IPS-NIHi7 (cell line): ENCODE data around the gene BCCIP.

Source experiments
- DNase-seq: peaks from one replicate; pipeline ENCODE4 v3.0.0; 2012; ENCODE audit warnings: mixed read lengths; ENCODE audit errors: extremely low spot score

BCCIP gene

DNA sequence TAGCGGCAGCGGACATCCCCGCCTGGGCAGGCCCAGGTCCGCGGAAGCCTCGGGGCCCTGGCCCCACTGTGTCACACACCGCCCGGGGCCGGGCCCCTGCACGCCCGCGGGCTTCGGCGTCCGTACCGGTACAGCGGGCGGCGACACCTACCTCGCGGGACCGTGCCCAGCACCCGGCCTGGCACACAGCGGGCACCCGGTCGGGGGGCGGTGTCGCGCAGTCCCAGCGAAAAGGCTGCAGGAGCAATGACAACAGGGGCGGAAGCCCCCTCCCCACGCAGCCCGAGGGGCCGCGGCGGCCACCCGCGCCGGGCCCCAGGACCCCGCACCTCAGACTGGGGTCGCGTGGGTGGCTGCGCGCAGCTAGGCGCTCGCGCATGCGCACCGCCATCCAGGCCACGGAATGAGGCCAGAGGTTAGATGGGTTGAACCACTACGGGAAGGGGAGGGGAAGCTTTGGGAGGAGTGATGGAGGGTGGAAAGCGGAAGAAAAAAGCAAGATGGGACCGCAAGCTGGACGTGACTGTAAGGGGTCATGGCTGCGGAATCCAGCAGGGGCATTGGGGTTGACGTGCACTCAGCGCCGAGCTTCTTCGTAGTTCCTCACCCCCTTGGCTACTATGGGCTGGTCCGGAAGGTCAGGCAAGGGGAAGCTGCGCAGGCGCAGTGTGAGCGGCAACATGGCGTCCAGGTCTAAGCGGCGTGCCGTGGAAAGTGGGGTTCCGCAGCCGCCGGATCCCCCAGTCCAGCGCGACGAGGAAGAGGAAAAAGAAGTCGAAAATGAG lies at the start of gene BCCIP, which contains the start of gene UROS:
BCCIP (plus strand) TSS at position 669 of the 785 bp plus-strand sequence; CDS start at position 681, 12 bp downstream.
UROS (minus strand) TSS at position 381 of the 785 bp plus-strand sequence. CDS start 6,759 bp downstream, outside the sequence.
- DNase-seq: peak; percentile 96

- no peak for DNase-seq
These were observed 49.4 kb upstream of the BCCIP start for GRCh38 chr10:125773687-125774543.

DNA sequence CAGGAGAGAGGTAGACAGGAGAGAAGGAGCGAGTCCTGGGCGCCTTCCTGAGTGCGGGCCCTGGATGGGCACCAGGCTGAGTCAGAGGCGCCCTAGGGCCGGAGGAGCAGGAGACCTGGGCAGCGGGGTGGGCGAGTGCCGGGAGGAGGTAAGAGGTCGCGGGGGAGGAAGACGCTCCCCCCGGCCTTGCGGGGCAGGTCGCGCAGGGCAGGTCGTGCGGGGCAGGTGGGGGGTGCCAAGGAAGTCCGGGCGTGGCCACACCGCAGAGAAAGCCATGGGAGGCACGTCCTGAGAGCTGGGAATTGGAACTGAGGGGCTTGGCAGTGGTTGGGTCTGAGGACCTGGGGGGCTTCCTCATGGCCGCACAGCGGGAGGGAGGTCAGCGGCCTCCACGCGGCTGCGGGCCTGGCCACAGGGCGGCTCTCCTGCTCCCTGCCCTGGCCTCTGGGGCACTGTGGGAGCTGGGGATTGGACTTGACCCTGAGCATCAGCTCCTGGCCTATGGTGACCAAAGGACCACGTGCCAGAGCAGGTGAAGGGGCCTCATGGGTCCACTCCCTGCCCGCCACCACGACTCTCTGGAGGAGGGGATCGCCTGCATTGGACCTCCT lies 48.7 kb upstream of the BCCIP start:
- no peak for DNase-seq

GRCh38 chr10:125775491-125776106 lies 47.7 kb upstream of the BCCIP start, which contains the start of gene MMP21:
Gene MMP21 (minus strand): TSS chr10:125775821. CDS start chr10:125775821, 0 bp downstream.
- no peak for DNase-seq

DNA sequence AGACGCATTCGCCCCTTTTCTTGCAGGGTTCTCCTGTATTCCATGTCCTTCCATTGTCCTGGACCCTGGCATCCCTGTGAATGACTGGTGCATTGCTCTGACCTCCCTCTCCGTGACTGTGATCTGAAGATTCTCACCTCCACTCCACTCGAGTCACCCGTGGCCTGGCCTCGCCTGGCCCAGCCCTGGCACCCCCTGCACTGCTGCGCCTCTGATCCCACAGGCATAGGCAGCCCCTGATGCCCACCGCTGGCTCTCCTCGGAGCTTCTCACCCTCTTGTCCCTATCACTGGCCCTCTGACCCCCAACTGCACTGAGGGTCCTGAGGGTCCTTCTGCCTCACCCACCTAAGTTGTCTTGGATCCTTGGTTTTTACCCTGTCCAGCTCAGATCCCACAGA lies 45.5 kb upstream of the BCCIP start:
- DNase-seq: no peak

DNA sequence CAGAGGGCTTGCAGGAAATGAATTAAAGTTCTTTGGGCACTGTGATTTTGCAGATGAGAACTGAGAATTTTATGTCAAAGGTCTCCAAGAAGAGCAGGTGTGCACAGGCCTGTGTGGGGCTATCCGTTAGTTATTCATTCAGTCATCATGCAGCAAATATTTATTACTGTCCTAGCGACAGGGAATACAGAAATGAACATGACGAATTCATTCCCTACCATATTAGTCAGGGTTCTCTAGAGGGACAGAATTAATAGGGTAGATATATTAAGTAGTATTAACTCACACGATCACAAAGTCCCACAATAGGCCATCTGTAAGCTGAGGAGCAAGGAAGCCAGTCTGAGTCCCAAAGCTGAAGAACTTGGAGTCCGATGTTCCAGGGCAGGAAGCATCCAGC lies 44.8 kb upstream of the BCCIP start:
- no peak for DNase-seq

DNA sequence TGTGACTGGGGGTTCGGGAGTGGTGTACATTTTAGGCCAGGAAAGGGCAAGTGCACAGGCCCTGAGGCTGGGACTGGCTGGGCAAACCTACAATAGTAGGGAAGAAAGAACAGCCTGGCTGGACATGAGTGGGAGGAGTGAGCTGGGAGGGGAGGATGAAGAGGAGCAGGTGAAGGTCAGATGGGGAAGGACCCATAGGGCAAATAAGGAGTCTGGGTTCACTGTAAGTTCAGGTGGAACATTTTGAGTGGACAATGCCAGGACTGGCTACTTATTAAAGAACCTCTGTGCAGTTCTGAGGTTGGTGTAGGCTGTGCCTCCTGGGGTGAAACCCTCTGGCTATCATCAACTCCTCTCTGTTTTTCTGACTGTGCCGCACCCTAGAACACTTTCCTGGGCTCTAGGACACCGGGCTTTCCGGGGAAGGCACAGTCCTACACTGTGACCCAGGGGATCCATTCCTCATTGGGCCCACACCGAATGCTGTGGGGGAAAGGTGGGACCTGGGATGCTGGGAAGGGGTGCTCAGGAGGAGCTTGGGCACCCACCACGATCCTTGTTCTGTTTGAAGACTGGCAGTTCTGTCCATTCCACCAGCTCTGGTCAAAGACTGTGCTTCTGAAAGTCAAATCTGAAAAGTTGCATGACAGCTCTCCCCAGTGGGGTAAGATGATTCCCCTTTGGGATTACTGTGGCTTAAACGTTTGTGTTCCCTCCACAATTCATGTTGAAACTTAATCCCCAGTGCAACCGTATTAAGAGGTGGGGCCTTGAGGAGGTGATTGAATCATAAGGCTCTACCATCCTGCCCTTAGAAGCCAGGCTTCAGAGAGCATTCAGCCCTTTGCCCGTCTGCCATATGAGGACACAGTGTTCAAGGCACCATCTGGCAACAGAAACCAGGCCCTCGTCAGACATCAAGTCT lies 43.7 kb upstream of the BCCIP start:
- no peak for DNase-seq

DNA sequence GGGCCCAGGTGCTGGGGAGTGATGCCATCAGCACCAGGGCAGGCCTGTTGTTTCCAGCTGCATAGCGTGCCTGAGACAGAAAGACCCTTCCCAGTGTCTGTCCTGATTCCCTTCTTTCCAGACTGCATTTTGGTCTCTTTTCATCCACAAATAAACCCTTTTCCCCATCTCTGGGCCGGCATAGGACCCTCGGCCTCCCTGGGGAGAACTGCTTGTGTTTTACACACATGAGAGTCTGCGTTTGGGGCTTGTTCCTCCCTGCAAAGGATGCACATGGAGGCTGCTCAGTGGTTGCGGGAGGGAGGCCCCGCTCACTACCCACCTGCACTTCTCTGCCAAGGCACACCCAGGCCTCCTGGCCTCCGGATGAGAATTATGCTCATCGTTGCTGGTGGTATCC lies 42.0 kb upstream of the BCCIP start:
- no peak for DNase-seq

DNA sequence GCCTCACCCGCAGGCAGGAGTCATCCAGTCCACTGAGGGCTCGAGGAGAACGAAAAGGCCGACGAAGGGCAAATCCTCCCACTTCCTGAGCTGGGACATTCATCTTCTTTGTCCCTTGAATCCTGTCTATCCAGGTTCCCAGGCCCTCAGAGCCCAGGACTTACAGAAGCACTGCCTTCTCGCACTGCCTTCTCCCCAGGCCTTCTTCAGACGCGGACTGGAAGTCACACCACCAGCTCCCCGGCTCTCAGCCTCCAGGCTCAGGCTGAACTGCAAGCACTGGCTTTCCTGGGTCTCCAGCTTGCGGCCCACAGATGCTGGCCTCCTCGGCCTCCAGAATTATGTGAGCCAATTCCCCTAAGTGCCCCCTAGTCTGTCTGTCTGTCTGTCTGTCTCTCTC lies 41.3 kb upstream of the BCCIP start:
- DNase-seq: no peak

DNA sequence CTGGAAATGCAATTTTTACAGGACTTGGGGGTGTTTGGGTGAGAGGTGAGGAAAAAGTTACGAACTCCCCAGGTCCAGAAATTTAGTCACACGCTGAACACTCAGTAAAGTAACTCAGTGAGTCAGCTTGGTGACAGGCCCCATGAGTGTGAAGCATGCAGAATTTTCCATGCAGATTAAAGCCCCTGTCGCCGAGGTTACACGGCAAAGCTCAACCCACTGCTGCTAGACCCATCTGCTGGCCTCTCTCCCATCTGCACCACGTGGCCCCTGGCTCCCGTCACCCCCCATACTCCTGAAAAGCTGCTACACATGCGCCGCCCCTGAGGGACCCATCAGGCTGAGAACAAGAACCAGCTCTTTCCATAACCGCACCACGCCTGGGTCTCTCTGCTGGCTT lies 40.7 kb upstream of the BCCIP start:
- DNase-seq: no peak

DNA sequence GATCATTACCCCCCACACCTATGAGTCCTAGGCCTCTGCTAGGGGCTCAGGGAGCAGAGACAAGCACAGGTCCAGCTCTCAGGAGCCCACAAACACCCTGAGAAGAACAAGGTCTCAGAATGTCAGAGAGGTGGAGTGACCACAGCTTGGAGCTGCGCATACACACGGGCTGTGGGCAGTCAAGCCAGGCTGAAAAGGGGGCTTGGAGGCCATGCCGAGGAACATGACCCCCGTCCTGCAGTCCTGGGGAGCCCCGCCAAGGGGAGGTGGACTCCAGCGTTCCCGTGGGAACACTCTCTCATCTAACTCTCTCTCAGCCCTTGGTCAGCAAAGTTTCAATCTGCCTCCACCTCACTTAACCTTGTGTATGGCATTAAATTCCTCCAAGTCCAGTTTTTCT lies 39.9 kb upstream of the BCCIP start:
- DNase-seq: no peak

GRCh38 chr10:125783957-125784356 lies 39.4 kb upstream of the BCCIP start:
- DNase-seq: no peak

- no peak for DNase-seq
These were observed 37.6 kb upstream of the BCCIP start for GRCh38 chr10:125785791-125786190.

DNA sequence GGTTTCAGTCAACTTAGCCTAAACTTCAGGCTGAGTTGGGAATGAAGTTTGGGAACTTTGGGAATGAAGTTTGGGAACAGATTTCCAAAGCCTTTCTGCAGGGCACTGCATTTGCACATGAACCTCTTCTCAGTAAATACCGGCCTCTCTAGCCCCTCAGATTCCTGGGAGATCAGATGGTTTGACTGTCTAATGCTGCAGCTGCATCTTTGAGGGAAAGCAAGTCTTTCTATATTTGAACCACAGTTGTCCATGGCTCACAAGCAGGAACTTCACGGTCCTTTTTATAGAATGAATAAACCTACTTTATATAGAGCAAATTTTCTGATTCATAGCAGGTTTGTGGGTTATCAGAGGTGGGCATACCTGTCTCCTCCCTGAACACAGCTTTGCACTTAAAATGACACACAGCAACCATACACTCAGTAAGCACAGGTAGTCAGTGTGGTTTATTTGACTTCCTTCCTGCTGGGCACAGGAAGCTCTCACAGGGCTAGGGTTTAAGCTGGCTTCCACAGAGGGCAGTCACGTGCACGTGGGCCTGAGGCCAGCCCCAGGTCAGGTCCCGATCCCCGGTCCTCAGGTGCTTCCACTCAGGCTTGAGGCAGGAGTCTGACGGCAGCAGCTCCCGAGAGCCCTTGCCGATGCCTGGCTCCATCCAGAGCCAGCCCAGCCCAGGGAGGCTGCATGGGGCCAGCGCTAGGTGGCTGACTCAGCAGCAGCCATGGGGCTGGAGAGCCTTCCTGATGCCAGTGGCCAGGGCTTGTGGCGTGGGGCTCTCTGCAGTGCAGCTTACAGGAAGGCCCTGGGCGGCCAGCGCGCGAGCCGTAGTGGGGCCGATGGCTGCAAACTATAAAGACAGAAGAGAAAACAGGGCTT lies 35.0 kb upstream of the BCCIP start:
- DNase-seq: no peak

- no peak for DNase-seq
These were observed 30.7 kb upstream of the BCCIP start for GRCh38 chr10:125792342-125793300.

- no peak for DNase-seq
These were observed 28.2 kb upstream of the BCCIP start for GRCh38 chr10:125795128-125795527.

- DNase-seq: no peak
These were observed 27.6 kb upstream of the BCCIP start for GRCh38 chr10:125795637-125796190.

- DNase-seq: no peak
These were observed 25.9 kb upstream of the BCCIP start for GRCh38 chr10:125797424-125797823.
